H7 (cell line): ENCODE measurements around the gene LYSMD1. TPM values are rescaled to one million over a fixed set of nuclear protein-coding genes. Genes with fewer than 3 reads are reported as not detected.
"Not testable (repeated sequence)": the region's sequence is repeated elsewhere in the genome, so short reads cannot be mapped to it uniquely, and the experiment has no call there.

Experiments
- DNase-seq: peaks from one replicate; pipeline ENCODE4 v3.0.0; 2012
- H3K27me3 ChIP-seq: 2 replicates; pipeline ENCODE4 v1.6.0; 2011; ENCODE audit warnings: mild to moderate bottlenecking, low read length; ENCODE audit not compliant: control insufficient read depth, insufficient read depth
- H3K36me3 ChIP-seq: replicated peaks from 2 replicates; pipeline ENCODE4 v1.5.1; 2011; ENCODE audit warnings: low read length; ENCODE audit not compliant: control insufficient read depth, insufficient read depth
- H3K4me3 ChIP-seq: 2 replicates; pipeline ENCODE4 v1.5.1; 2011; ENCODE audit warnings: low read depth, mild to moderate bottlenecking, control low read depth, low read length, moderate library complexity; ENCODE audit not compliant: insufficient read depth
- total RNA-seq: library from RNA; depleted of rRNA; stranded (reverse); fragments of >200 nt; shearing (Covaris generic); gene quantifications from 2 replicates; pipeline ENCODE4 v1.2.3, GENCODE V29; 2014

Gene LYSMD1
- total RNA-seq, 1 experiment from 2014 or later: 20.0 TPM

DNA sequence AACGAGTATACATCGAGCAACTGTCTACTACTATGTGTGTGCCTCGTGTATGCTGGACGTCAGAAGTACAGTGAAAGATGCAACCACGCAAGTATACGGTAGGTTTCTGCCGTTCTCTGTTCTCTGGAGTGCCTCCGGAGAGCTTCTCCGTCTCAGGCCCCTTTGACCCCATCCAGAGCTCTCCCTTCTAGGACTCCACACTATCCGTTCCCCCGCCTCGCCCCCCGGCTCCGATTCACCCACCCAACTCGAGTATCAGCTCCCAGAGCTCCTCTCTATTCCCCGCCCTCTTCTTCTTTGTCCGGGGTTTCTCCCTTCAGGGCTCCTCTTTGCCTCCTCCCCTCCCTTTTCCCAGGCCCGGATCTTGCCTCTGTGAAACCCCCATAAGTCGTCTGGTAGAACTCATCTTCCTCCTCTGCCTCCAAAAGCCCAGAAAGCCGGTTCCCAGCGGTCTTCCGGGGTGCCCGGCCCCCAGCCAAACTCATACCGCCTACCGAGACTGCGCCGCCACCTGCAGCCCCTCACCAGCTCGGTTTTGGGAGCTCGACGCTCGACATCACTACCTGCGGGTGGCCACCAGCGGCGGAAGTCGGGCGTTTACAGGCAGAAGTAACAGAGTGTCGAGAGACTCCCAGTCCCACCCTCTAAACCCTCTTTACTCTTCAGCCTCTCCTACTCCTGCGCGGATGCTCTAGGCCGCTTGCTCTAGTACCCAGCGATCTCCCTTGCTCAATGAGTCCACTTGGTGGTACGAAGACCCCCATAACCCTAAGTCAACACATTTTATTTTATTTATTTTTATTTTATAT is 24.1 kb upstream of the LYSMD1 start, which contains the start of gene VPS72:
Gene VPS72, minus strand, starts transcription at position 561 of the 809 bp plus-strand sequence. Its CDS starts 76 bp downstream, at position 485.
- peak; percentile 94 for DNase-seq
- no peaks in the 10 kb centered on the region for H3K27me3 ChIP-seq
- H3K36me3 ChIP-seq: peaks cover 8% of the 10 kb centered on the region
- H3K4me3 ChIP-seq: peak within 1 kb of the TSS; percentile 75

DNA sequence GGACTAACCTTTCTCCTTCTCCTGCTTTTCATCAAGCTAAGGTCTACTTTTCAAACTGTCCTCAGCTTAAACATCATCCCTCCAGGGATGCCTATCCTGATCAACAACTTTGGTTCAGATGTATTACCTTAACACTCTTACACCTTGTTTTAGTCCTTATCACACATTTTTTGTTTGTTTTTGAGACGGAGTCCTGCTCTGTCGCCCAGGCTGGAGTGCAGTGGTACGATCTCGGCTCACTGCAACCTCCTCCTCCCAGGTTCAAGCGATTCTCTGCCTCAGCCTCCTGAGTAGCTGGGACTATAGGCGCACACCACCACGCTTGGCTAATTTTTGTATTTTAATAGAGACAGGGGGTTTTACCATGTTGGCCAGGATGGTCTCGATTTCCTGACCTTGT is 23.0 kb upstream of the LYSMD1 start:
- peaks cover 12% of the 10 kb centered on the region for H3K36me3 ChIP-seq
- H3K4me3 ChIP-seq, H3K27me3 ChIP-seq, DNase-seq: not testable (repeated sequence)

DNA sequence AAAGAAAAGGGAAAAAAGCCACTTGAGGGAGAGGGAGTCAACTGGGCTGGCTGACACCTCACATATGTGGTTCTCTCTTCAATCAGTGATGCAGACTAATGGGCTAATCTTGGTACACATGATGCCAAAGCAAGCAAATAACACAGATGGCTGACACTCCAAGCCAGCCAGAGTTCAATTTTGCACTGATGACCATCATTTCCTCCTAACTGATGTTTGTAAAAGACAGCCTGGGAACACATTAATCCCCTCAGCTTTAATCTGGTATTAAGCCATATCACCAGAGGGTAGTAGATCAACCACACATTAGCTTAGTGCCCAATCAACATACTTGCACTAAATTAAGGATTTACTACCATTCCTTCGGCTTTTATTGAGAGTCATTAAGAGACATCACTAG is 21.5 kb upstream of the LYSMD1 start:
- DNase-seq: no peak
- H3K36me3 ChIP-seq: peaks cover 17% of the 10 kb centered on the region
- H3K4me3 ChIP-seq: no peak overlapping the region
- no peaks in the 10 kb centered on the region for H3K27me3 ChIP-seq

DNA sequence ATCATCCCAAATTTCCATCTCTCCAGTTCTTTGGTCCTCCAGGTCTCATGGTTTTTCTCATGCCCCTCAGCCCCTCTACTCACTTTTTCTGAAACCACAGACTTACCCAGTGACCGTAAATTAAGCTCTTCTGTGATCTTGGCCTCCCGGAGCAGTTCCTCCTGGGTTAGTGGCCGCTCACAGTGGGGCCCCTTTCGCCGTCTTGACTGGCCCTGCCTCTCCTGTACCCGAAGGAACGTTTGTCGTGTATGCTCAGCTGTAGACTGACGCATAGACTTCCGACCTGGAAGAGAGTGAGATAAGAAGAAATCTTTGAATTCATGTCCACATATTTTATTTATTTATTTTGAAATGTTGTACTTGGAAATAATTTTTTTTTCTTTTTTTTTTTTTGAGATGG is 18.5 kb upstream of the LYSMD1 start:
- Histone ChIP-seq H3K4me3 (no peak overlapping the region), H3K27me3 (no peaks in the 10 kb centered on the region), H3K36me3 (peaks cover 26% of the 10 kb centered on the region)
- DNase-seq: no peak

DNA sequence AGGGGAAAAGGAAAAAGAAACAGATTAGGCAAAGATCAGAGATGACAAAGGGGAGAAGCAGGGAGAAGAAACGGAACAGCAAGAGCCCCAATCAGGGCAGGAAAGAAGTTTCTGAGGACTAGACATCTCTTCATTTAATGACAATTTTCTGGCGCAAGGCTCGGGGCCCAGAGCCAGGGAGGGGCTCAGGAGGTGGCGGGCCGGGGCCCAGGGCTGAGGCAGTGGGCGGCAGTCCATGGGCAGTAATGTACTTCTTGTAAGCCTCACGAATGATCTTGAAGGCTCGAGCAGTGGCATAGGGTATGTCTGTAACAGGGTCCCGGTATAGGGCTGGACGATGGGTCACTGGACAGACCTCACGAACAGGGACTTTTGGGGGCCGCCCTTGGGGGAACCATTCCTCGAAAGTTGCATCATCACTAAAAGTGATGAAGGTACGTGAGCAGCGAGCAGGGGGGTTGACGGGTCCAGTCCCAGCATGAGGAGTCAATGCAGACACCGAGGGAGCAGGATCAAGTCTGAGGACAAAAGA is 10.9 kb upstream of the LYSMD1 start:
- Histone ChIP-seq H3K4me3 (no peak overlapping the region), H3K36me3 (peaks cover 17% of the 10 kb centered on the region), H3K27me3 (no peaks in the 10 kb centered on the region)
- no peak for DNase-seq

DNA sequence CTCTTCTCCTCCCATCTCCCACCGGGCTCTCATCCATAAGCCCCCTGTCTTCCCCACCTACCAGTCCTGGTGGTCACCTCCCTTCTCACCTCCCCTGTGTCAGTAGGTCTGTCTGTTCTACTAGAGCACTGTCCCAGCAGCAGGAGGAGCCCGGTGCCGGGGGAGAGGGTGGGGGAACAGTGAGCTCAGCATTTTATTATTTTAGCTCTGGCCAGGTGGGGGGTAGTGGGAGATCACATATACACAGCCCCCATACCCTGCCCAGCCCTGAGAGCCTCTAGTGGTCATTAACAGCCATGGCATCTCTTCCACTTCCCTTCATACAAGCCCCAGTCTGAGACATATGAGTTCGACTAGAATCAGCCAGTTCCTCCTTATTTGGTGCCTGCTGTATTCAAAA is 10.2 kb upstream of the LYSMD1 start, which contains the start of gene TMOD4:
Gene TMOD4, minus strand, starts transcription at position 119 of the 400 bp plus-strand sequence. CDS start 1,106 bp downstream, outside the sequence.
- H3K36me3 ChIP-seq: peaks cover 14% of the 10 kb centered on the region
- H3K4me3 ChIP-seq: no peak within 1 kb of the TSS
- DNase-seq: peak; percentile 79
- no peaks in the 10 kb centered on the region for H3K27me3 ChIP-seq

DNA sequence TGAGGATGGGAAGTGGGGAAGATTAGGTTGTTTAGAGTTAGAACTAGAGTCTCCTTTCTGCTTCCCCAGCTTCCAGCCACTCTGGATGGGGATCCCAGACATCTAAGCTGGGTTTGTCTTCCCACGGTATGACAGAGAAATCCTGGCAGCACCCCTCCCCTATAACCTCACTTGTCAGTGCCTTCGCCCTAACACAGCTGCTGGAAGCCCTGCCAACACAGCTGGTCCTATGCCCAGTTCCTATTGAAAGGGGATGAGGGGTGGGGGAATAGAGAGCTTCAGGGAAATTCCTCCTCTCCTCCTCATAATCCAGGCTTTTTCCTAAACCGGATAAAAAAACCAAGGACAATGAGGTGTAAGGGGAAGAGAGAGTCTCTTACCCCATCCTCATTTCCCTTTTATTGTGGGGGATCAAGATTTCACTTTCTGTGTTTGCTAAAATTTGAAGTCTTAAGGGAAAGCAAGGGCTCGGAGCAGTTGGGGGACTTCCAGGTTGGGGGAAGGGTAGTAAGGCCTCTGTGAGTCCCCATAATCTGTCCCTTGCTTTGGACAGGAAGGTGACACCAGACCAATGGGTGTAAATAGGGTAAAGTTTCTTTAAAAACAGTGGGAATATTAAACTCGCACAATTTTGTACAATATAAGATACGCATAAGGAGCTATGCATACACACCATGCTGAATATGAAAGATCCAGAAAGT is 9.5 kb upstream of the LYSMD1 start:
- H3K36me3 ChIP-seq: peaks cover 11% of the 10 kb centered on the region
- no peak overlapping the region for H3K4me3 ChIP-seq
- no peaks in the 10 kb centered on the region for H3K27me3 ChIP-seq
- no peak for DNase-seq

DNA sequence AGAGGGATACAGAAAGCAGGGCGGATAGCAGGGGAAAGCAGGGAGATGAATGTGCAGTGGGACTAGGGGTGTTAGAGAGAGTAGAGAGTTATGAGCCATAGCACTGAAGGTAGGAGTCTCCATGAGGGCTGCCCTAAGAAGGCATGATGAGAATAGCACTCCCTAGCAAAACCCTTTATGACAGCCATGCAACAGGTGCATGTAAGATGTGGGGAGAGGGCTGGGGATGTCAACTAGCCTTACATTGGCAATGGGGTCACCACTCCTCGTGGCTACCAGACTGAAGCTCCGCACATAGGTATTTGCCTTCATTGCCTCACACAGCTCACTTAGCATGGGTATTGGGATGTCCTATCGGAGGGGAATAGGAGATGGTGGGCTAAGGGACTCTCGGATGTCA is 5.5 kb upstream of the LYSMD1 start:
- H3K36me3 ChIP-seq: peaks cover 4% of the 10 kb centered on the region
- DNase-seq: no peak
- H3K4me3 ChIP-seq: no peak overlapping the region
- no peaks in the 10 kb centered on the region for H3K27me3 ChIP-seq

DNA sequence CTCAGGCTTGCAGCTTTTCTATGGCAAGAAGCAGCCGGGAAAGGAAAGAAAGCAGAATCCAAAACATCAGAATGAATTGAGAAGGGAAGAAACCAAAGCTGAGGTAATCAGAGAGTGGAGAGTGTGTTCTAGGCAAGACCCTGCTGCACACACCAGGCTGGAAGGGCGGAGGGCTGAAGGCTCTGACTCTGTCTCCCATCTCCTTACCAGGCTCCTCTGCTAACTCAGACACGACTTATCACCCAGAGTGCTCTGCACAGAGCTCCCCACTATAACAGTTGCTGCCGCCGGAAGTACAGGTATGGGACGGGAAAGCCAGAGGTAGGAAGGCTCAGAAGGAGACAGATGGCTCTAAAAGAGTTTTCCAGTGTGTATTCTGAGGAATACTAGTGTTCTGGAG is 1.4 kb upstream of the LYSMD1 start:
- Histone ChIP-seq H3K4me3 (no peak overlapping the region), H3K36me3 (peaks cover 4% of the 10 kb centered on the region), H3K27me3 (no peaks in the 10 kb centered on the region)
- no peak for DNase-seq

DNA sequence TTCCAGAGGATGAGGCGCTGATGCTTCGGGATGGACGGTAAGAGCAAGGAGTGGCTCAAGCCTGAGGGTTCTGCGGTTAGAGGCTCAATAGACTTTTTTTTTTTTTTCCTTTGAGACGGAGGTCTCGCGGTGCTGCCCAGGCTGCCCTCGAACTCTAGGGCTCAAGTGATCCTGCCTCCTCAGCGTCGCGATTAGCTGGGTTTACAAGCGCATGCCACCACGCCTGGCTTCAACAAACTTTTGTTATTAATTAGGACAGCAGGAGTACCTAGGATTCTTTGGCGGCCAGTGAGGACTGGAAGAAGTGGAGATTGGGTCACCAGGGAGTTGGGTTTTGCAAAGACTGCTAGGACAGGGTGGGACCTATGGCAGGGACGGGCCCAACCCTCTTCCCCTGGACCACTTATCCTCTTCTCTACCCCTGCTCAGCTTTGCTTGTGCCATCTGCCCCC is 829 bp upstream of the LYSMD1 start:
- H3K27me3 ChIP-seq: no peaks in the 10 kb centered on the region
- no peak for DNase-seq

DNA sequence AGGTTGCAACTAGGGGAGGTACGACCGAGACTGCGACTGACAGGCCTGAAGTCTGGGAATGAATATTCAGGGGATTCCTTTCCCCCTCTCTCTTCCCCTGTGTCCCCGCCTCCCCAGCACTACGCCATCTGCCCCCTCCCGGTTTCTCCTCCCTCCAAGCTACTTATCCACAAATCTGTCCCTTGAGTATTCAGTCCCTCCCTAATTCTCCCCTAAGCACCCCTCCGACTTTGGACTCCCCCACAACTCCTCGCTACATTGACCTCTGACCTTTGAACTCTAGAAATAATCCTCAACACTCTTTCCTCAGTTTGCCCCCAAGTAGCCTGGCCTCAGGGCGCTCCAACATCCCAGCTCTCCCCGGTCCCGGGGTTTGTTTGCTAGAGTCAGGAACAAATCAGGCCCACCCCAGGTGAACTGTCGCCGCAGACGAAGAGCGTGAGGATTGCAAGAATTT is 393 bp downstream of the LYSMD1 start:
- peak; percentile 89 for DNase-seq

More for the DNA sequence above, 829 bp upstream of the LYSMD1 start:
- H3K4me3 ChIP-seq: peak overlapping the region; percentile 62
- H3K36me3 ChIP-seq: peaks cover 7% of the 10 kb centered on the region

DNA sequence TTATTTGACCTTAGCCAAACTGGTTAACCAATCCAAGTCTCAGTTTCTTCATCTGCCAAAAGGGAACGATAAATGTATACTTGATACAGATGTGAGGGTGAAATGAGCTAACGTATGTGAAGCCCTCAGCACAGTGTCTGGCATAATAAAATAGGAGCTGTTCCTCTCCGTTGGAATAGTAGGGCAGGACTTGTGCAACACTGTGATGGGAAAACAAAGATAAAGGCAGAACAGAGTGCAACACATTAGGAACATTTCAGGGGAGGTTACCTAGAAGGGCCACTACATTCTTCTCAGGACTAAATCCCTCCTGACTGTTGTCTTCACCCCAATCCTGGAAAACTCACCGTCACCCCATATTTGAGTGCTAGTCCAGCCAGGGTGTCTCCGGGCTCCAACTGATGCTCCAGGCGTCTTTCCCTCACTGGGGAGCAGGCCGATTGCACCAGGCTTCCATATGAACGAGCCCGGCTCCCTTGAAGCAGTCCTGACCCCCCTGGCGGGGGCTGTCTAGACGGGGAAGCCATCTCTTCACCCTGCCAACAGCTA is 896 bp downstream of the LYSMD1 start:
- Histone ChIP-seq H3K36me3 (peaks cover 10% of the 10 kb centered on the region), H3K27me3 (no peaks in the 10 kb centered on the region), H3K4me3 (peak overlapping the region; percentile 62)
- no peak for DNase-seq

More for the DNA sequence above, 393 bp downstream of the LYSMD1 start:
- H3K27me3 ChIP-seq: no peaks in the 10 kb centered on the region
- peak overlapping the region; percentile 62 for H3K4me3 ChIP-seq
- peaks cover 9% of the 10 kb centered on the region for H3K36me3 ChIP-seq

DNA sequence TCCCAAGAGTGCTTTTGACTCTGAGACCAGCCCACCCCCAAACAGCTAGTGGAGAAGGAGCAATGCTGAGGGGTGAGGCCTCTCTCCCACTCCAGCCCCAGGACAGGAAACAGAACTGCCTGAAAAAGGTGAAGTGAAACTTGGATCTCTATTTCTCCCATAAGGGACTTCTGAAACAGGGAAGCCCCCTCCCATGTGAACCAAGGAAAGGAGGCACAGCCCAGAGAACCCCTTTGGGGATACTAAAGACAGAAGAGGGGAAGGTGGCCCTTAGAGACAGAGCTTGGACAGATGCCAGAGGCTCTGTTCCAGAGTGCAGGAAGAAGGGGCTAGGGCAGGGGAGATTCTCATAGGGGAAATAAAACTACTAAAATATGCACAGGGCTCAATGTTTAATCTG is 6.3 kb downstream of the LYSMD1 start:
- DNase-seq: no peak
- peaks cover 7% of the 10 kb centered on the region for H3K36me3 ChIP-seq
- no peaks in the 10 kb centered on the region for H3K27me3 ChIP-seq
- H3K4me3 ChIP-seq: no peak overlapping the region

DNA sequence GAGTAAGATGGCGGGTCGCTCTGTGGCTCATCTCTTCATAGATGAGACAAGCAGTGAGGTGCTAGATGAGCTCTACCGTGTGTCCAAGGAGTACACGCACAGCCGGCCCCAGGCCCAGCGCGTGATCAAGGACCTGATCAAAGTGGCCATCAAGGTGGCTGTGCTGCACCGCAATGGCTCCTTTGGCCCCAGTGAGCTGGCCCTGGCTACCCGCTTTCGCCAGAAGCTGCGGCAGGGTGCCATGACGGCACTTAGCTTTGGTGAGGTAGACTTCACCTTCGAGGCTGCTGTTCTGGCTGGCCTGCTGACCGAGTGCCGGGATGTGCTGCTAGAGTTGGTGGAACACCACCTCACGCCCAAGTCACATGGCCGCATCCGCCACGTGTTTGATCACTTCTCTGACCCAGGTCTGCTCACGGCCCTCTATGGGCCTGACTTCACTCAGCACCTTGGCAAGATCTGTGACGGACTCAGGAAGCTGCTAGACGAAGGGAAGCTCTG is 6.9 kb downstream of the LYSMD1 start:
- DNase-seq: no peak
- peaks cover 7% of the 10 kb centered on the region for H3K36me3 ChIP-seq
- no peaks in the 10 kb centered on the region for H3K27me3 ChIP-seq
- no peak overlapping the region for H3K4me3 ChIP-seq
